Thymus (tissue), 11 donors: ENCODE measurements around the gene FNIP2. TPM values are rescaled to one million over a fixed set of nuclear protein-coding genes. Genes with fewer than 3 reads are reported as not detected.

Experiments
- DNase-seq, 9 donors: peaks; one replicate each; pipeline ENCODE4 v3.0.0-alpha.2; 2013; ENCODE audit warnings: low spot score in 9 of 9, low read depth in 6 of 9, missing footprints in 1 of 9
- H3K27ac ChIP-seq, 2 donors: one replicate each; pipeline ENCODE4 v1.5.1; 2013; ENCODE audit warnings: control low read depth in 1 of 2, low read depth in 1 of 2, low read length in 1 of 2, mild to moderate bottlenecking in 1 of 2, moderate library complexity in 1 of 2
- H3K27me3 ChIP-seq, 2 donors: one replicate each; pipeline ENCODE4 v1.5.1; 2013; ENCODE audit warnings: low read length in 1 of 2; ENCODE audit not compliant: control insufficient read depth in 2 of 2, insufficient read depth in 1 of 2
- H3K36me3 ChIP-seq, 2 donors: one replicate each; pipeline ENCODE4 v1.5.1; 2013; ENCODE audit warnings: low read length in 1 of 2, mild to moderate bottlenecking in 1 of 2, moderate library complexity in 1 of 2; ENCODE audit not compliant: control insufficient read depth in 2 of 2, insufficient read depth in 2 of 2
- H3K4me1 ChIP-seq, 2 donors: one replicate each; pipeline ENCODE4 v1.5.1; 2013; ENCODE audit warnings: low read length in 2 of 2; ENCODE audit not compliant: control insufficient read depth in 2 of 2, insufficient read depth in 2 of 2
- H3K4me3 ChIP-seq, 2 donors: one replicate each; pipeline ENCODE4 v1.5.1; 2013; ENCODE audit warnings: low read length in 2 of 2, control low read depth in 1 of 2, mild to moderate bottlenecking in 1 of 2
- H3K9me3 ChIP-seq, 2 donors: one replicate each; pipeline ENCODE4 v1.5.1; 2013; ENCODE audit warnings: low read length in 1 of 2, mild to moderate bottlenecking in 1 of 2; ENCODE audit not compliant: control insufficient read depth in 2 of 2, insufficient read depth in 1 of 2
- WGBS: extraction: QIAGEN DNeasy Blood & Tissue Kit; methylation state at CpG from one replicate; pipeline ENCODE4 v1.1.7; 2013; 5-methylcytosine and 5-hydroxymethylcytosine counted together
- polyA plus RNA-seq: library from polyadenylated mRNA; stranded (reverse); fragments of 200-250 nt; gene quantifications from one replicate; pipeline ENCODE4 v1.2.3, GENCODE V29; 2013
- total RNA-seq: library from RNA; stranded (reverse); fragments of 120-200 nt; gene quantifications from one replicate; pipeline ENCODE4 v1.2.4, GENCODE V29; 2013
- donor health status: healthy.

Gene FNIP2
- total and polyA plus RNA-seq, 2 donors: 11.8 to 12.6 TPM

DNA sequence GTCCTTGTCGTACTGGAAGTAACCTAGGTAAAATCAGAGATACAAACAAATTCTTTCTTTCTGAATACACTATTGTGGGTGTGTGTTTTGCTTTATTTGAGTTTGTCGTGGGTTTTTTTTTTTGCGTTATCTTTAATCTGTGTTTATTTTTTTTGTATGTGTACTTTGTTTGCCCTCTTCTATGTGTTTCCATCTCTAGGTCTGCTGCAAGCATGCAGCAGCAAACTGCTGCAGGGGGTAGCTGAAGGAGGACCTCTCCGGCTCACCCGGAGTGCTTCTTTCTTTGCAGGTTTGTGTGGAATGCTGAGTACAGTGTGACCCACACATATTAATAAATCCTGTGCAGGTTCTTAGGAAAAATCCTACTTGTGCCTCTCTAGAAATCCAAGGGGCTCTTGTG, 64.8 kb downstream of the FNIP2 start:
- Histone ChIP-seq H3K36me3 (peaks cover 3 to 16% of the 10 kb centered on the region in 2 donors), H3K4me1 (no peaks in the 10 kb centered on the region)
- 96% methylated on average over 5 of the region's 5 CpGs for WGBS

GRCh38 chr4:158835226-158836001, 66.6 kb downstream of the FNIP2 start:
- Histone ChIP-seq H3K9me3 (no peaks in the 10 kb centered on the region), H3K4me3 (no peak overlapping the region), H3K27me3 (no peaks in the 10 kb centered on the region), H3K36me3 (peaks cover 5 to 16% of the 10 kb centered on the region in 2 donors), H3K27ac (no peak overlapping the region), H3K4me1 (no peaks in the 10 kb centered on the region)
- 97% methylated on average over 2 of the region's 2 CpGs for WGBS
- DNase-seq: no peak

More for the DNA sequence above, 64.8 kb downstream of the FNIP2 start:
- Histone ChIP-seq H3K27ac (no peak overlapping the region), H3K9me3 (no peaks in the 10 kb centered on the region), H3K27me3 (no peaks in the 10 kb centered on the region), H3K4me3 (no peak overlapping the region)
- DNase-seq: no peak

GRCh38 chr4:158836002-158836369, 67.2 kb downstream of the FNIP2 start:
- no peak overlapping the region for H3K27ac ChIP-seq
- DNase-seq: no peak
- peaks cover 5 to 14% of the 10 kb centered on the region in 2 donors for H3K36me3 ChIP-seq
- no peaks in the 10 kb centered on the region for H3K27me3 ChIP-seq
- no peak overlapping the region for H3K4me3 ChIP-seq
- H3K9me3 ChIP-seq: no peaks in the 10 kb centered on the region
- no peaks in the 10 kb centered on the region for H3K4me1 ChIP-seq
- 89% methylated on average over 1 of the region's 1 CpG for WGBS

GRCh38 chr4:158836828-158837449, 68.1 kb downstream of the FNIP2 start:
- H3K9me3 ChIP-seq: no peaks in the 10 kb centered on the region
- peaks cover 5 to 10% of the 10 kb centered on the region in 2 donors for H3K36me3 ChIP-seq

DNA sequence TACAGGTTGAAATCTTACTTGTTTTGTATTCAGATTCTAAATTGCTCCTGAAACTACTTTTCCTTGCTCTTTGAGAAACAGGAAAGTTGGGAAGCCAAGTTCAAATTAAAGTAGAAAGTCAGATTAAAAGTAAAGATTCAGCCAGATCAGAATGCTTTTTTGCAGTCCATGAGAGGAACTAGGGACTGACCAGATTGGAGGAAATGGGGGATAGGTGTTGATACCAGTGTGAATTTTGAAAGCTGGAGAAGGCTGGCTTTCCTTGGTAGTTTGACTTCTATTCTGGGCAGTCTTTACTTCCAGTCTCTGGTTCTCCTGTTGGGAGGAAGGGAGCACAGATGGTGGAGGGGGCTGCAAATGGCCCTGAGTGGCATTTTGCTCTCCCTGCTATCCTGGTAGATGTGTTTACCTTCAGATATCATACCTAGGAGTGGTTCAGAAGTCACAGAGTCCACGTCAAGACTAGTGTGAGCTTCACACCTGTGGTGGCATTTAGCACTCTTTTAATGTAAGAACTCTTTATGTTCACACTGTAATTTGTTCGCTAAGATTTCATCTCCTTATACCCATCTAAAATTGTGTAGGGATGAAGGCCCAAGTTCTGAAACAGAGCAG, 68.8 kb downstream of the FNIP2 start:
- DNase-seq: no peak
- Histone ChIP-seq H3K27ac (no peak overlapping the region), H3K27me3 (no peaks in the 10 kb centered on the region), H3K9me3 (no peaks in the 10 kb centered on the region), H3K4me1 (no peaks in the 10 kb centered on the region), H3K4me3 (no peak overlapping the region), H3K36me3 (peaks cover 5 to 7% of the 10 kb centered on the region in 2 donors)
- 96% methylated on average over 2 of the region's 2 CpGs for WGBS

More at GRCh38 chr4:158836828-158837449, 68.1 kb downstream of the FNIP2 start:
- DNase-seq: no peak
- Histone ChIP-seq H3K27me3 (no peaks in the 10 kb centered on the region), H3K4me1 (no peaks in the 10 kb centered on the region), H3K4me3 (no peak overlapping the region), H3K27ac (no peak overlapping the region)
- 98% methylated on average over 4 of the region's 4 CpGs for WGBS

DNA sequence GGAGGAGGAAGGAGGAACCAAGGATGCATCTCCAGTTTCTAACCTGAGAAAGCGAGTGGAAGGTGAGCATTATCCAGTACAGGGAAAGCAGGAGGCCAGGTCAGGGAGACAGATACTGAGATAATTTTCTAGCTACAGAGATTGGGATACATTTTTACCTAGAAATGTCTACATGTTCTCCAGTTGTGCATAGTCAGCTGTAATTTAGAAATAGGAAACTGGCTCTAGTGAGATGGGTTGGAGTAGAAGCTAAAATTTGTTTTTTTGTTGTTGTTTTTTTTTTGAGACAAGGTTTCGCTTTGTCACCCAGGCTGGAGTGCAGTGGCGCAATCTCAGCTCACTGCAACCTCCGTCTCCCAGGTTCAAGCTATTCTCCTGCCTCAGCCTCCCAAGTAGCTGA, 71.3 kb downstream of the FNIP2 start:
- no peak for DNase-seq
- Histone ChIP-seq H3K4me3 (no peak overlapping the region), H3K27me3 (no peaks in the 10 kb centered on the region), H3K27ac (no peak overlapping the region), H3K4me1 (no peaks in the 10 kb centered on the region), H3K36me3 (peaks cover 5 to 7% of the 10 kb centered on the region in 2 donors), H3K9me3 (no peaks in the 10 kb centered on the region)
- 97% methylated on average over 4 of the region's 4 CpGs for WGBS

DNA sequence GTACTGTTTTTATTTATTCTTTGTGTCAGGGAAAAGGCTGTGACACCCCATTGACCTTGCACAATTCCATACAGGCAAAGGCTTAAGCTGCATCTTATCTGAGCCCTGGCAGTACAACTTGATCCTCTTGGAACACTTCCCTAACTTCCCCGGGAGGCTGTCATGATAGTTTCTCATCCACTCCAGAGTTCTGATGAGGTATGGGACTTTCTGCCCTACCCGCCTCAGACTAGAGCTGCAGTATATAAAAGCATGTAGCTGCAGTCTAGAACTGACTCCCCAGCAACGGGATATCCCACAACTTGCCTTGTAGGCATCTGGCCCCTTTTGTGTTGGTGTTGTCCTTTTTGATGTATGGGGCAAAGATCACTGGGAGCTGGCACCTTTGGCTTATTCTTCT, 72.7 kb downstream of the FNIP2 start:
- Histone ChIP-seq H3K27me3 (no peaks in the 10 kb centered on the region), H3K36me3 (peaks cover 2 to 3% of the 10 kb centered on the region in 2 donors), H3K4me1 (no peaks in the 10 kb centered on the region), H3K4me3 (no peak overlapping the region), H3K9me3 (no peaks in the 10 kb centered on the region), H3K27ac (no peak overlapping the region)
- 94% methylated on average over 3 of the region's 3 CpGs for WGBS
- DNase-seq: no peak

GRCh38 chr4:158845311-158846041, 76.7 kb downstream of the FNIP2 start:
- WGBS: 98% methylated on average over 4 of the region's 4 CpGs
- no peak overlapping the region for H3K4me3 ChIP-seq
- H3K27ac ChIP-seq: no peak overlapping the region
- peaks cover 0 to 9% of the 10 kb centered on the region in 2 donors for H3K36me3 ChIP-seq
- no peak for DNase-seq
- no peaks in the 10 kb centered on the region for H3K27me3 ChIP-seq
- no peaks in the 10 kb centered on the region for H3K9me3 ChIP-seq
- H3K4me1 ChIP-seq: no peaks in the 10 kb centered on the region

- H3K4me3 ChIP-seq: no peak overlapping the region
- H3K27me3 ChIP-seq: no peaks in the 10 kb centered on the region
- H3K27ac ChIP-seq: no peak overlapping the region
- no peak for DNase-seq
- no peaks in the 10 kb centered on the region for H3K9me3 ChIP-seq
- H3K4me1 ChIP-seq: no peaks in the 10 kb centered on the region
- H3K36me3 ChIP-seq: peaks cover 0 to 9% of the 10 kb centered on the region in 2 donors
- WGBS: 97% methylated on average over 4 of the region's 4 CpGs
Measured at GRCh38 chr4:158847535-158847934, 78.7 kb downstream of the FNIP2 start.
